GM18951 (cell line): ENCODE results near the gene DNAH10.

Experiments used
- POLR2A ChIP-seq: IDR thresholded peaks from 4 replicates; pipeline ENCODE4 v1.6.1; 2011; ENCODE audit warnings: mild to moderate bottlenecking; ENCODE audit not compliant: insufficient read length, insufficient read depth; ENCODE audit errors: extremely low read depth
- in situ Hi-C: fragments of 300-500 bp; cut with MboI; formaldehyde crosslinking; loops from one replicate; pipeline ENCODE4 v1.12.0; 2022; ENCODE audit warnings: low sequenced_read_pairs, mixed read lengths, inconsistent platforms; ENCODE audit not compliant: unreplicated experiment

Gene DNAH10

GRCh38 chr12:123879101-123879500, 117.0 kb downstream of the DNAH10 start:
- no peak for TF ChIP-seq POLR2A
- in situ Hi-C loops: no loop called here

- in situ Hi-C loops: no loop called here
- no peak for TF ChIP-seq POLR2A
These were observed 117.6 kb downstream of the DNAH10 start for GRCh38 chr12:123879691-123880090.

- TF ChIP-seq POLR2A: no peak
- in situ Hi-C loops: no loop called here
These were observed 120.1 kb downstream of the DNAH10 start for GRCh38 chr12:123882161-123882705.

- no peak for TF ChIP-seq POLR2A
These were observed 124.2 kb downstream of the DNAH10 start for GRCh38 chr12:123886258-123886657.

GRCh38 chr12:123886931-123887582, 125.0 kb downstream of the DNAH10 start:
- TF ChIP-seq POLR2A: no peak
- in situ Hi-C loops: no loop called here

More at GRCh38 chr12:123886258-123886657, 124.2 kb downstream of the DNAH10 start:
- in situ Hi-C loops: no loop called here

GRCh38 chr12:123888989-123889388, 126.9 kb downstream of the DNAH10 start:
- in situ Hi-C loops: no loop called here
- TF ChIP-seq POLR2A: no peak

- in situ Hi-C loops: no loop called here
- TF ChIP-seq POLR2A: no peak
These were observed 127.9 kb downstream of the DNAH10 start for GRCh38 chr12:123889848-123890535.

GRCh38 chr12:123890536-123890902, 128.4 kb downstream of the DNAH10 start:
- in situ Hi-C loops: no loop called here
- no peak for TF ChIP-seq POLR2A

- TF ChIP-seq POLR2A: no peak
- in situ Hi-C loops: no loop called here
These were observed 128.9 kb downstream of the DNAH10 start for GRCh38 chr12:123891011-123891410.

- TF ChIP-seq POLR2A: no peak
- in situ Hi-C loops: no loop called here
These were observed 129.5 kb downstream of the DNAH10 start for GRCh38 chr12:123891516-123892179.

GRCh38 chr12:123892180-123892559, 130.1 kb downstream of the DNAH10 start:
- TF ChIP-seq POLR2A: no peak
- in situ Hi-C loops: no loop called here

GRCh38 chr12:123892853-123893252, 130.8 kb downstream of the DNAH10 start:
- in situ Hi-C loops: no loop called here
- TF ChIP-seq POLR2A: no peak

- TF ChIP-seq POLR2A: no peak
- in situ Hi-C loops: no loop called here
These were observed 131.2 kb downstream of the DNAH10 start for GRCh38 chr12:123893276-123893675.
